Fibroblast of the aortic adventitia (primary cell): ENCODE measurements around the gene HOMER3. TPM values are rescaled to one million over a fixed set of nuclear protein-coding genes. Genes with fewer than 3 reads are reported as not detected.

Source experiments
- DNase-seq: peaks from one replicate; pipeline ENCODE4 v3.0.0-alpha.2; 2010; ENCODE audit warnings: low read depth
- H3K4me3 ChIP-seq: 2 replicates; pipeline ENCODE4 v1.5.1; 2011; ENCODE audit warnings: low read depth, mild to moderate bottlenecking, control low read depth, low read length, moderate library complexity
- CTCF ChIP-seq: IDR thresholded peaks from 2 replicates; pipeline ENCODE4 v1.5.1; 2011; ENCODE audit warnings: mild to moderate bottlenecking, low read length, control low read depth, inconsistent platforms; ENCODE audit not compliant: insufficient read depth
- total RNA-seq: library from RNA; depleted of rRNA; stranded (reverse); fragments of >200 nt; gene quantifications from 2 replicates; pipeline ENCODE4 v1.2.3, GENCODE V29; 2012; ENCODE audit warnings: low replicate concordance

HOMER3 gene
- total RNA-seq, 1 donor, result 68.7 TPM

DNA sequence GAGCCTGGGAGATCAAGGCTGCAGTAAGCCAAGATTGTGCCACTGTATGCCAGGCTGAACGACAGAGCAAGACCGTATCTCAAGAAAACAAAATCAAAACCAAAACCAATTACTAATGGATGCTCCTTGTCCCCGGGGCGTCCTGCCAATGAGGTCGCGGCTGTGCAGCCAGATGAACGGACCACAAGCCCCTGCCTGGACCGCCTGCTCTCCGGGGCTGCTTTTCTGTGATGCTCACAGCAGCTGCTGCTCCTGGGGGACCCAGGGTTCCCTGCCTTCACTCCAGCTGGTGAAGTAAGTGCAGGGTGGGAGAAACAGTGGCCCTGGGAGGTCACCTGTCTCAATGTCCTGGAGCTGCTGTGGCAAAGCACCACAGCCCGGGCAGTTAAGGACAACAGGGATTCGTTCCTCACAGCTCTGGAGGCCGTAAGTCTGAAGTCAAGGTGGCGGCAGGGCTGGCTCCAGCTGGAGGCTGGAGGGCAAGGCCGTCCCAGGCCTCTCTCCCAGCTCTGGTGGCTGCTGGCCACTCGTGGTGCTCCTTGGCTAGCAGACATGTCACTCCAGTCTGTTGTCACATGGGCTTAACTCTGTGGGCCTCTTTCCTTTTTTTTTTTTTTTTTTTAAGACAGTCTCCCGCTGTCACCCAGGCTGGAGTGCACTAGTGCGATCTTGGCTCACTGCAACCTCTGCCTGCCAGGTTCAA lies 31.9 kb downstream of the HOMER3 start:
- TF ChIP-seq CTCF, result no peak
- H3K4me3 ChIP-seq, result no peak overlapping the region
- DNase-seq, result no peak

DNA sequence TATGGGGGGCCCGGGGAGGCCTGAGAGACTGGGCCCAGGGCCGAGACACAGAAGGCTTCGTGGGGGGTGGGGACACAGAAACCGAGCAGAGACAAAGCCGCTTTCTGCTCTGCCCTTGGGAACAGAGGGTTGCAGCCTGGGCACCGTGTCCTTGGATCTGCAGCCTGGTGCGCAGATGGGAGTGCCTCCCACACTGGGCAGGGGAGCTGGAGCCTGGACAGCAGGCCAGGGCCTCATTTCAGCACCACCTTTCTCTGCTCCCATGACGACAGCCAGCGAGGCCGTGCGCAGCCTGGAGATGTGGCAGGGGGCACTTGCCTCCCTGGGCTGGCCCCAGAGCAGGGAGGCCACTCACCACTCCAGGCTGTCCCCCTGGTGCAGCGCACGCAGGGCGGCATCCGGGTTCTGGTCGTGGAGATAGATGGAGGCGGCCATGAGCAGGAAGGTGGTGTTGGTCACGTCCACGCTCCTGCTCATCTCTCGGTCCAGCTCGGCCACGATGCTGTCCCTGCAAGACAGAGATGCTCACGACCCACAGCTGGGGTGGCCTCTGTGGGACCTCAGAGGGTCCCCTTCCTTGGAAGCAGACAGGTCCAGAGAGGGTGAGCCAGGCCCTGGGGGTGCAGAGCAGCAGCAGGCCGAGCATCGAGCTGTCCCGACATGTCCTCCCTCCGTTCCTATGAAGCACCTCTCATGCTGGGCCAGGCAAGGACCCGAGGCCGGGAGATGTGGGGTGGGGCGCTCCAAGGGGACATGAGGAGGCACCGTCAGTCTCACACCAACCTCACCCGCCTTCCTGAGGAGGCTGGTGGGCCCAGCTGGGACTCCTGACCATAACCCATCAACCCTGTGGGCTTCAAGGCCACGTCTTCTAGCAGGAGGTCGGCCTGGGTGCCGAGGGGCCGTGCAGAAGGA lies 34.2 kb downstream of the HOMER3 start:
- no peak overlapping the region for H3K4me3 ChIP-seq
- TF ChIP-seq CTCF, result no peak
- DNase-seq, result no peak

- DNase-seq, result no peak
- H3K4me3 ChIP-seq, result no peak overlapping the region
- TF ChIP-seq CTCF, result no peak
These were observed 35.3 kb downstream of the HOMER3 start for GRCh38 chr19:18905513-18906236.

- no peak for DNase-seq
- TF ChIP-seq CTCF, result no peak
- no peak overlapping the region for H3K4me3 ChIP-seq
These were observed 36.0 kb downstream of the HOMER3 start for GRCh38 chr19:18905058-18905456.

- TF ChIP-seq CTCF, result no peak
- no peak overlapping the region for H3K4me3 ChIP-seq
- DNase-seq, result no peak
These were observed 36.5 kb downstream of the HOMER3 start for GRCh38 chr19:18904334-18905057.
